Epithelial cell of prostate (primary cell): ENCODE results near the gene ESRRG.
"Not testable (repeated sequence)": the region's sequence is repeated elsewhere in the genome, so short reads cannot be mapped to it uniquely, and the experiment has no call there.

Source experiments
- DNase-seq: peaks from one replicate; pipeline ENCODE4 v3.0.0-alpha.2; 2011; ENCODE audit warnings: low read depth, low spot score
- H3K27ac ChIP-seq: fragments of 450-650 bp; 2 replicates; pipeline ENCODE4 v1.5.1; 2017; ENCODE audit warnings: mild to moderate bottlenecking

ESRRG gene

DNA sequence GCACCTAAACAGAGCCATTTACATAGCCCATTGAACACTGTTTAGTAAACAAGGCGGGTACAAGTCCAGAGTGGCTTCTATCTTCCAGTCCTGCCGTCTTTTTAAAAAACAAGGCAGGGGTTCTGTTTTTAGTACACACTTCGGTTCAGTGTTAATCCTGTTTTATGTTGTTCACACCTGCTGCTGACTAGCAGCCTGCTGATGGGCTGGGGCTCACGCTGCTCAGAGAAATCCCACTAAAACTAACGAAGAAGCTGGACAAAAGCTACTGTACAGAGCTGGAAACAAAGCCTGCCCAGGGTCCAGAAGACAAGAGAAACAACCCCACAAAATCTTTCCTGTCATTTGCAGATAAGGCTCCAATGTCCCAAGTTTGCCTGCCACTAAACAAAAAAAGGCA lies 13.2 kb downstream of the ESRRG start:
- H3K27ac ChIP-seq, result no peak overlapping the region
- DNase-seq, result no peak

DNA sequence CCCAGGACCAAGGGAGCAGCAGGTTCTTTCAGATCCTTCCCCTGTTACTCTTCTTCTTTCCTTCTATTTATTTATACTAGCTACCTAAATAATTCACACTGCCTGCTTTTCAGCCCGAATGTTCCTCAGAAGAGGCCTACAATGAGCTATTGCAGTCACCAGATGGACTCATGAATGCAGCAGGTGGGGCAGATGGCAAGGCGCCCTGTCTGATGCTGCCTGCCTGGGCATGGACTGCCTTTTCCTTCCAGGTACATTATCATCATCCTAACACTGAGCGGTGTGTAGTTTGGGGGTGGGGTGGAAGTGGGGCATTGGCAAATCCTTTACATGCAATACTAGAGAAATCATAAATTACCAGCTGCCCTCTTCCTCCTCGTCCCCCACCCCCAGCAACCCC lies 17.6 kb downstream of the ESRRG start:
- H3K27ac ChIP-seq, result no peak overlapping the region
- DNase-seq, result peak; percentile 8

DNA sequence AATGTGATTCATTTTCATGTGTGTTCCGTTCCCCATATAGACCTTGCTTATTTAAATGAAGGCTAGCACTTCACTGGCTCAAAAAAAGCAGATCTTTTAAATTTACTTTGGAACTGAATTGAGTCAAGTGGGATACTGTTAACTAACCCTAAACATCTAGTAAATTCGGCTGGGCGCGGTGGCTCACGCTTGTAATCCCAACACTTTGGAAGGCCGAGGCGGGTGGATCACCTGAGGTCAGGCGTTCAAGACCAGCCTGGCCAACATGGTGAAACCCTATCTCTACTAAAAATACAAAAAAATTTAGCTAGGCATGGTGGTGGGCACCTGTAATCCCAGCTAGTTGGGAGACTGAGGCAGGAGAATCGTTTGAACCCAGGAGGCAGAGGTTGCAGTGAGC lies 19.2 kb downstream of the ESRRG start:
- H3K27ac ChIP-seq, DNase-seq: not testable (repeated sequence)

DNA sequence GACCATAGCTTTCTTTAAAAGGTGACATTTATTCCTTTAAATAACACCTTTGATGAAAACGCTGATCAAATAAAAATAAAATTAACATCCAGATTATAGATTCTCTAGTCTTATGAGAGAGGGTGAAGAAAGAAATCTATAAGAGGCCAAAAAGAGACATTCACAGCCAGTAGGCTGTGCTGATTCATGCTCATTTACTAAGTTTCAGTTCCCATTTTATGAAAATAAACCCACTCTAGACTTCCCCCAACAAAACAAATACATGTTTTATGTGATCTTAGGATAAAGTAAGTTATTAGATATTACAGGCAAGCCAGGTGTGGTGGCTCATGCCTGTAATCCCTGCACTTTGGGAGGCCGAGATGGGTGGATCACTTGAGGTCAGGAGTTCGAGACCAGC lies 21.1 kb downstream of the ESRRG start:
- no peak overlapping the region for H3K27ac ChIP-seq
- no peak for DNase-seq

DNA sequence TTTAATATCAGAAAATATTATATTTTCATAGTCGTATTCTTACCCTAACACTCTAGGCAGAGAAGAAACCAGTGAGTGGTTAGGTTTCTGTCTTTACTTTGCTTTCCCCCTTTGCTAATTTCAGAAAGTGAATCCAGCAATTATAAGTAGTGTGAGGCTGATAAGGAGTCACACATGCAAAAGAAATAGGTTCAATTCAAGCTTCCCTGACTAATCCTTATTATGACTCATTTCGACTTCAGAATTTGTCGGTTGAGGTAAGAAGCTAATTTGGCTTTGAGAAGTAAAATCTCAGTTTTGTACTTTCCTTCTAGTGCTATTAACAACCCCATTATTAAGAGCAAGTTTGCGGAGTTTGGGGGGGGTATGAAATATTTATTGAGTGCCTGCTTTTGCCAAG lies 22.4 kb downstream of the ESRRG start:
- H3K27ac ChIP-seq, result no peak overlapping the region
- no peak for DNase-seq

- no peak for DNase-seq
- no peak overlapping the region for H3K27ac ChIP-seq
Observed at GRCh38 chr1:216691710-216692109, 31.5 kb downstream of the ESRRG start.

DNA sequence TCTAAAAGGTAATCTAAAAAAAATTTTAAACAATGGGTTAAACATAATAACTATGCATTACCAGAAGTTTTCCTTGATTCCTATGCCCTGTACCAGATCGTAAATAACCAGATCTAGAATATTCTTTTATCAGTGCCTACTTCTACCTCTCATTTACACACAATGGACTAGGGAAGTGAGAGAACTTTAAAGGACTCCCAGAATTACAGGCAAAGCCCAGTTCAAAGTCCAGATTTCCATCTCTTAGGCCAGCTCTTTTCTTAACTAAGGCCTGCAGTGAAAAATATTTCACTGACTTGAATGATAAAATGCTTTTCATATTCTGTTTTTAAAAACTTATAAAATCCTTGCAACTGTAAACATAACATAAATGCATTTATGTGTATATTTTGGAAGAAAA lies 32.6 kb downstream of the ESRRG start:
- DNase-seq, result no peak
- no peak overlapping the region for H3K27ac ChIP-seq

- no peak overlapping the region for H3K27ac ChIP-seq
- no peak for DNase-seq
Observed at GRCh38 chr1:216688127-216688657, 35.0 kb downstream of the ESRRG start.

- no peak for DNase-seq
- no peak overlapping the region for H3K27ac ChIP-seq
Observed at GRCh38 chr1:216686860-216687766, 36.1 kb downstream of the ESRRG start.

DNA sequence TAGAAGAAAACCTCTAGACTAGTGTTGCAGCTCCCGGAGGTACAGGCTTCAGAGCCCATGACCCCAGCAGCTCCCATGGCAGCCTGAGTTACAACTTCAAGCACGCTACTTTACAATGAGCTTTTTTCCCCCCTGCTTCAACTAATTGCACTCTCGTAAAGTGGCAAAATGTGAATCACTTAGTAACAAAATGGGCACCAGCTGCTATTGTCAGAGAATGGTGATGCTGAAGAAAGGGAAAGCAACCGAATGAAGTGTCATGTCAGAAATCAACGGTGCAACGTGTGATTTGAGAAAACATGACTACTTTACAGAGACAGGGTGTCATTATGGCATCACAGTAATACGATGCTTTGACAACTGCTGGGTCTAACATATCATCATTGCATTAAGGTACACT lies 40.5 kb downstream of the ESRRG start:
- DNase-seq, result no peak
- no peak overlapping the region for H3K27ac ChIP-seq

DNA sequence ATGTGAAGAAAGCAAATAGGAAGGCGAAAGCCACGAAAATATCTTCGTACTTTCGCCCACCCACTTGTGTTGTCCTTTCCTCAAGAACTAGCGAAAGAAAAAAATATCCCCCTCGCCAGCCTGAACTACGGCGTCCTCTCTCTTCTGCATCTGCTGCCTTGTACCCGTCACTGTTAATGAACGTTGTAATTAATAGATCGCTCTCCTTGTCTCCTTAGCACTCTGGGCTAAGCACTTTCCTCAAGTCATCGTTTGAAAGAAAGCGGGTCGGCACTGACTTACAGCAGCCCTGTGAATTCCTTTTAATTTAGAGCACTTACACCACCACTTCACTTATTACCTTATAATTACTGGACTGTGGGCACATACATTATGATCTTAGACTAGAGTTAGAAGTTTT lies 44.1 kb downstream of the ESRRG start:
- DNase-seq, result no peak
- no peak overlapping the region for H3K27ac ChIP-seq

GRCh38 chr1:216670118-216670883 lies 52.9 kb downstream of the ESRRG start:
- peak; percentile 22 for DNase-seq

GRCh38 chr1:216666441-216666840 lies 56.8 kb downstream of the ESRRG start:
- no peak for DNase-seq
- no peak overlapping the region for H3K27ac ChIP-seq

More at GRCh38 chr1:216670118-216670883, 52.9 kb downstream of the ESRRG start:
- peak overlapping the region; percentile 59 for H3K27ac ChIP-seq

DNA sequence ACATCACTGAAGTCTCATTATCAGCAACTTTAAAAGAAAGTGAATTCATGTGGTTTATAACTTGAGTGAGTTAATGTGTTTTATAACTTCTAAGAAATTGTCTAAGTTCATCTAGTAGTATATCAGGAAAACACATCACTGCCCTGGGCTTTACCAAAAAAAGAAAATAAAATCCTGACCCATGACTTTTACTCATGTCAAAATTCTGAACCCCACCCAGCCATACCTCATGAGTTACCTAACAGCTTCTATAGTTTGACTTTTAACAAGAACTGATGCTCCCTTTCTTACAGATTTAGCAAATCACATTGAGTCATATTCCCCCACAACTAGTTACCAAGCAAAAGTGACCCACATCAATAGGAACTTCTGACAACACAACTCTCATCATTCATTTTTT lies 57.4 kb downstream of the ESRRG start:
- DNase-seq, result no peak
- no peak overlapping the region for H3K27ac ChIP-seq

GRCh38 chr1:216665406-216665805 lies 57.8 kb downstream of the ESRRG start:
- DNase-seq, result no peak

DNA sequence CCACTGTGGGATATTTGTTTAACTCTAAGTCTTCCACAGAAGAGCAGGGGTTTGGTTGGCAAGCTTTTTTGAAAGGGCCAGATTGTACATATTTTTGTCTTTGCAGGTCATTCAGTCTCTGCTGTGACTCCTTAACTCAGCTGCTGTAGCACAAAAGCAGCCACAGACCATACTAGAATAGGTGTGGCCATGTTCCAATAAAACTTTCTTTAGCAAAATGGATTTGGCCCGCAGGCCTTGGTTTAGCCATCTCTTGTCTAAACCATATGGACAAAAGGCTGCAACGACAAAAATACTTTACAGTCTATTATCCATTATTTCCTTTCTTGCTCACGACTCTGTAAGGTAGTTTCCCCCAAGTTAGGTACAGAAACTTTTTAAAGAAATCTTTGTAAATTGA lies 60.5 kb downstream of the ESRRG start:
- H3K27ac ChIP-seq, result no peak overlapping the region
- DNase-seq, result no peak

More at GRCh38 chr1:216665406-216665805, 57.8 kb downstream of the ESRRG start:
- no peak overlapping the region for H3K27ac ChIP-seq

- no peak for DNase-seq
- no peak overlapping the region for H3K27ac ChIP-seq
Observed at GRCh38 chr1:216660561-216660960, 62.7 kb downstream of the ESRRG start.

DNA sequence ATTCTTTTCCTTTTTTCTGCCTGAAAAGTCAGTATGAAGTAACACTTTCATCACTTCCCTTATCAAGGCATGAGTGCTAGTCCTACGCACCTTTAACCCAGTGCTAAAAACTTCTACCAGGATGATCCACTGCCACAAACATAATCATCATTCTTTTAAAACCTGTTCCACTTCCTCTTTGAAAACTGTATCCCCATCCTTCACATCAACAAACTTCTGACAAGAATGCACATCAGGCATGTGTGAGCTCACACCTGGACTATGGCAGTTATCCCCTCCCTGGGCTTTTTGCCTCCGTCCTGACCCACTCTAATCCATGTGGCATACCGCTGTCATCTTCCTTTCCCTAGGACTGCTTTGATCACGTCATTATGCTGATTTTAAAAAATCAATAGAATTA lies 70.2 kb downstream of the ESRRG start:
- DNase-seq, result no peak
- H3K27ac ChIP-seq, result no peak overlapping the region

DNA sequence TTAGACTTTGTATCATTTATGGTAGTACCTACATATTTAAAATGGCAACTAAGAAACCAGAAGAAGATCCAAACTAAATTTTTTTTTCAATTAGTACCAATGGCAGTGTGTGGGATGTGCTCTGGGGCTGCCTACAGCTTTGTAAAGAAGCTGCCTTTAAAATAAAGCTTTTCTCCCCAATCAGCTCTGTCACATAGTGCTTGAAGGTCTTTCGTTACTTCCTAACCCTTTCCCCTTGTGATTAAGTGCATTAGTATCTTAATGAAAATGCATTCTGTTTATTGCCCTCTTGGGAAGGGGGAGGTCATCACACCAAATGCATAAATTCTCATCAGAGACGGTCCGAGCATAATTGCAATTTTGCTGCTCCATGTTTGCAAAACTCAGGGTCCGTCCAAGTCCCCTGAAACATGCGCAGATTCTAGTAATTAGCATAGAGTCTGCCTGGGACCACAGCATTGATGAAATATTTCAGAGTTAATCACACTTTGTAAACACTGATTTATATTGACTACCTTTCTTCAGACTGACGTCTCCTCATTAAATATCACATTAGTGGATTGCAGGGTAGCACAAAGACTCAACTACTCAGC lies 71.3 kb downstream of the ESRRG start:
- no peak overlapping the region for H3K27ac ChIP-seq
- no peak for DNase-seq

DNA sequence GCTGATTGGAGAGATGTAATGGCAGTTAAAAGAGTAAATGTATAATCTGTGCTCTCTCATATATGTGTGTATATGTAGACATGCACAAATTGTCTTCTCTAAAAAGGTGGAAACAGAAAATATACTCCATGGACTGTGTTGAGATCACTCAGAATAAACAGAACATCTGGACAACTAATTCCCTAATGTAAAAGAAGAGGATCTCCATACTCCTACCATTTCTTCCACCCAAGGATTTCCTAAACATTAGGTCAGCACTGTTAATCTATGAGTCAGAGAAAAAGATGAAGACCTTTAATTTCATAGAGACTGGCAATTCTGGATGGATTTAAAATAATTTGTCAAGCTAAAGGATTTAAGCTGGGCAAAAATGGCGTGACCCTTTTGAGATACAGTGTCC lies 80.1 kb downstream of the ESRRG start:
- no peak overlapping the region for H3K27ac ChIP-seq
- no peak for DNase-seq
